ENCODE measurements around the gene AK9.
A peak's percentile ranks its signal among the peaks of the same experiment; 100 is the strongest.
"Not testable (repeated sequence)": the region's sequence is repeated elsewhere in the genome, so short reads cannot be mapped to it uniquely, and the experiment has no call there.

The AK9 gene

DNA sequence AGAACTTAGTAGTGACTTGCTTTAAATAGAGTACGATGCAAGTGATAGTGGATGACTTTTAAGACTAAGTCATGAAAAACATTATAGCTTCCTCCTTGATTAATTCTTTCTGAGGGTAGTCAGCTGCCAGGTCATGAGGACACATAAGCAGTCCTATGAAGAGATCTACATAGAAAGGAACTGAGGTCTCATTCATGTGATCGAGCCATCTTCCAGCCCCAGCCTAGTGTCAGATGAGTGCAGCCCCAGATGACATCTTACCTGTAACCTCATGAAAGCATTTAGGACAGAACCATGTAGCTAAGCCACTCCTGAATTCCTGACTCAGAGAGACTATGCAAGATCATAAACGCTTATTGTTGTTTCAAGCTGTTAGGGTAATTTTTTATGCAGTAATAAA lies 67.7 kb downstream of the AK9 start:
- DNase-seq (ENCODE audit: low spot score), result no peak

DNA sequence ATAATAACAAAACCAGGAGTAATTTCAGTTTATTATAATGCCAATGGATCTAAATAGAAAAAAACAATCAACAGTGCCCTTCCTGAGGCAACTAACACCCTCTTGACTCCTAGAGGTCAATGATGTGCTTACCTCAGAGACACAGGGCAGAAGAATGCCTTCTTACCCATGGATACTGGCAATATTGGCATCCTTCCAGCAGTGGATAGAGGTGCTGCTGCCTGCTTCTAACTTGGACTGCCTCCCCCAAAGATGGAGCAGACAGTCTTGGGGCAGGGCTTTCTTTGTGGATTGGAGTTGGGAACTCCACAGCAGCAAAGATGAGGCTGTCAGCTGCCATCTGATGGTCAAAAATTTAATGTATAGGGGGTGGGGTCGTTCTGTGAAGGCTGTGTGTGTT lies 78.7 kb downstream of the AK9 start:
- no peak for DNase-seq (ENCODE audit: low spot score)

DNA sequence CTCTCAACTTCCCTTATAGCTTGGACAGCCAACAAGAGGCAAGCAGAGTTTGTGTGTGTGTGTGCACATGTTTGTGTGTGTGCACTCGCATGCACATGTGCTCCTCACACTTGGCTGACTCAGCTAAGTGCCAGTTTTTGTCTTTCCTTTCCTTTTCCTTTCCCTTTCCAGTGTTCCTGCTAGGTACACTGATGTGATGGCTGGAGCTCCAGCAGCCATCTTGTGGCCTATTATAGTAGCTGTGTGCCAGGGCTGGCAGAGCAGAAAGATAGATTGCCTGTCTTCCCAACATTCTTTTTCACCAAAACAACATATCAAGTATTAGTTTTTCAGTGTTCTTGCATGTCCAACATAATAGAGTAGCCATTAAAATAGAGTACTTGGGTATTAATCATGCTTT lies 79.5 kb downstream of the AK9 start:
- DNase-seq (ENCODE audit: low spot score), result no peak

DNA sequence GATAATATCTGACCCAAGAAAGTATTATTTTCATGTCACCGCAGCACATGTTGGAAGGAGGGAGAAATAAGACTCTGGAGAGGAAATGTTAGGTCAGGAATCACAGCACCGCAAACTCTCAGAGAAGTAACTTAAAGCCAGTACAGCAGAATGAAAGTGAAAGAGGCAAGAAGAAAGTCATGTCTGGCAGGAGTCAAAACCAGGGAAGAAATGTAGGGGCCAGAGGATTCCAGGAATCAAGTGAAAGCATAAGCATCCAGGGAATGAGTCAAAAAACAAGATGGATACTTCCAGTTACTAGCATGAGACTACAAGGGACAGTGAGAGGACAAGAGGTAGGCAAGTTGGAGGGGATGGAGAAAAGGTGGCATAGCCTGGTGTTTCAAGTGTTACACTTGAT lies 80.4 kb downstream of the AK9 start:
- DNase-seq (ENCODE audit: low spot score), result no peak

DNA sequence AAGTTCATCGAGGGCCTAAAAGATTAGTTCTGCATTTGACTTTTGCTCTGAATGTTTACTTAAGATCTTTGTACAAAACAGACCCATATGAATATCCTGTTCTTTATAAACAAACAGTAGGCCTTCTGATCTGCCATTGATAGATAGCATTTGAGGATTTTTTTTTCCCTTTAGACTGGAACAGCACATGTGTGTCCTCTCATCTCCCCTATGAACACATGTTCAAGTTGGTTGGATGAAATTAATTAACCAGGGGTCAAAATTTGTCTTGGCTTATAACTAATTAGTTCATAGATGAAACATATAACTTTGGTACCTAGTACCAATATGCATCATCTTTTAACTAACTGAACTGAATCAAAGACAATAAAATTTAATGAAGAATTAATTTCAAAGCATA lies 81.3 kb downstream of the AK9 start:
- DNase-seq (ENCODE audit: low spot score), result no peak

DNA sequence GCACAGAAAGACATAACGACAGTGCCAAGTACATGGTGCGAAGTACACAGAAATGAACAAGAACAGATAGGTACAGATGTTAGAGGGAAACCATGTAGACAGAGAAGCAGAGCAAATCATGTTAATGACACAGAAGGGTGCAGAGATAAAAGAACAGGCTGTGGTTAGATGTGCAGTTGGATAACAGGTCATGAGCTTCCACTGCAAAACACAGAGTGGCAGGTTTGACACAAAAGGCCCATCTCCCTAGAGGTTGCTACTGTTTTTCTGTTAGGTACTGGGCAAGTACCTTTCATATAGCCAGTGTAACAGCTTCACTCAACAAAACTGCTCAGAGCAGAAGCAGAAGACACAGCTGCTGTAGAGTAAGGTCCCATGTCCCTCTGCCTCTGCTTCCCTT lies 84.6 kb downstream of the AK9 start:
- no peak for DNase-seq (ENCODE audit: low spot score)

DNA sequence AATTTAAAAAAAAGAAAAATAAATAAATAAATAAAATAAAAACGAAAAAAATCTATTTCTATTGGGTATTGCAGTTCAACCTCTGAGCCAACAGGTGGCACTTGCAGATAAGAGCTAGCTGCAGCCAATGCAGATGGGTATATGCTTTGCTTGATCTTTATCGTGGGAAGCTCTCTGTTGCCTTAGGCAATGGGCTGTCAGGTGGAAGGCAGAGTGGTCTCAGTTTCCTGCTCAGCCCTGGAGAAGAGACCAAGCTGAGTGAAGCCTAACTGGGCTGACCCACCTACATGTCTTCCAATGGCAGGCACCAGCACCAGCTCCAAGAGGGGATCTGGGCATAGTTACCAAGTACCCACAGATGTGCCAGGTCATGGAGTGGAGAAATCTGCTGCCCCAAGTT lies 95.0 kb downstream of the AK9 start:
- DNase-seq (ENCODE audit: low spot score), result no peak

DNA sequence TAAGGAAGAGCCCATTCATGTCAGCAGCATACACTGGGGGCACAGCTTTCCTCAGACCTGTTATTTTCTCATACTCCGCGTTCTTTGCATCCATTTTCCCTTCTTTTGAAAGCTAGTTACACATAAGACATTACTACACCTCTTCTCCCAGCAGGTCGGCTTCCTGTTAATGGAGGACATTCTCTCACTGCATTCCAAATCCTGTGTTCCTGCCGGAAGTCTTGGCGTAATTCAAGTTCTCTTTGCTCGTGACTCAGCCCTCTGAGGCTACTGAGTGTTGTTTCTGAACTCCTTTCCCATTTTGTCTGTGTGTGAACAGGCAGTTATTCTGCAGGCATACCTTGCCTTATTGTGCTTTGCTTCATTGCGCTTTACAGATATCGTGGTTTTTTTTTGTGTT lies 110.5 kb downstream of the AK9 start:
- DNase-seq (ENCODE audit: low spot score), result no peak

DNA sequence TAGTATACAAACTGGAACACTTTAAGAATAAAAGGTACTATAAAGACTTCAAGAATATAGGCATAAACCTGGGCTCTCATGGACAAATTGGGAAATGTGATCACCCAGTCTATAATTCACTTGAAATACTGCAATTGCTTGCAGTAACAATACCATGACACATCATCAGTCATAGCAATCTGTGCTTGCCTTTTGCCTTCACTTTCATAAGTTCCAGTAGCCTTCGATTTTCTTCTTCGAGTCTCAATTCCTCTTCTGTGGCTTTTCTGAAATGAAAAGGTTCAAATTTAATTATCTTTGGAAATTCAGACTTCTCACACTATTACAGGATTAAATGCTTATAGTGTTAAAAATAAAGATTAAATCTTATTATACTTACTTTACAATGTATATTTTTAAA lies 111.6 kb downstream of the AK9 start:
- no peak for DNase-seq (ENCODE audit: low spot score)

DNA sequence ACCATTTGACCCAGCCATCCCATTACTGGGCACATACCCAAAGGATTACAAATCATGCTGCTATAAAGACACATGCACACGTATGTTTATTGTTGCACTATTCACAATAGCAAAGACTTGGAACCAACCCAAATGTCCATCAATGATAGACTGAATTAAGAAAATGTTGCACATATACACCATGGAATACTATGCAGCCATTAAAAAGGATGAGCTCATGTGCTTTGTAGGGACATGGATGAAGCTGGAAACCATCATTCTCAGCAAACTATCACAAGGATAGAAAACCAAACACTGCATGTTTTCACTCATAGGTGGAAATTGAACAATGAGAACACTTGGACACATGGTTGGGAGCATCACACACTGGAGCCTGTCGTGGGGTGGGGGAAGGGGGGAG lies 121.1 kb downstream of the AK9 start:
- DNase-seq (ENCODE audit: low spot score), result not testable (repeated sequence)

DNA sequence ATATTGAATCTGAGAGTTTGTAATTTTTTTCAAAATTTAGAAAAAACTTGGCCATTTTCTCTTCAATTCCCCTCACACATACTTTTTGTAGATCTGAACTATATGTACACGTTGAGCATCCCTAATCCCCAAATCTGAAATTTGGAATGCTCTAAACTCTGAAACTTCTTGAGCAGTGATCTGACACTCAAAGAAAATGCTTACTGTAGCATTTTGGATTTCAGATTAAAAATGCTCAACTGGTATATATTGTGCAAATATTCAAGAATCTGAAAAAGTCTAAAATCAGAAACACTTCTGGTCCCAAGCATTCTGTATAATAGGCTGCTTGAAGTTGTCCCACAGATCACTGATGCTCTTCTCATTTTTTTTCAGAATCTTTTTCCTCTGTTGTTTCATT lies 129.2 kb downstream of the AK9 start:
- DNase-seq (ENCODE audit: low spot score), result no peak

DNA sequence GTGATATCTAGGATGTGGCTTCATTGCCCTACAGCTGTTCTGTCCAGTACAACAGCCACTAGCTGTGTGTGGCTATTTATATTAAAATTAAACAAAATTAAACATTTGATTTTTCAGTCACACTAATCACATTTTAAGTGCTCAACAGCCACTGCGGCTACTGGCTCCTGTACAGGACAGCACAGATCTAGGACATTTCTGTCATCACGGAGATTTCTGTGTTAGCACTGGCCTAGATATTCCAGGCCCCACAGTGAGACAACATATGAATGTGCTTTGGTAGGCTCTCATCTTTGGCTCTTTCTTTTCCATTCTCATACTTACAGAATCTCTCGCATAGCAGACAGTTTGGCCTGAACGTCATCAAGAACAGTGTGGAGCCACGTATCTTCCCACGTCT lies 159.6 kb downstream of the AK9 start:
- DNase-seq (ENCODE audit: low spot score), result no peak

DNA sequence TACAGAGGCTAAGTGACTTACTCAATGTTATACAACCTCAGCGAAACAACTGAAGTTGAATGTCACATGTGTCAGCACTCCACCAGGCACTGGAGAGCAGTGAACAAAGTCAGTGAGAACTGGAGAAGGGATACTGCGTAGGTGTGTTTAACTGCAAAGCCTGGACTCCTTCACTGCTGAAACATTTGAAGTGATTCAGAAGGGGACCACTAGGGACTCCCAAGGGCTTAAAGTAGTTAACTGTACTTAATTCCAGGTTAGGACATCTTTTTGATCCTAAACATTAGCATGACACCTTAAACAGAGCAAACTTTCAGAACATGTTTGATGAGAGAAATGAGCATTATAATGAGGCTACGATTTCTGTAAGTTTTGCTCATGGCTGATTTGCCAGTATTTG lies 163.0 kb downstream of the AK9 start:
- no peak for DNase-seq (ENCODE audit: low spot score)

DNA sequence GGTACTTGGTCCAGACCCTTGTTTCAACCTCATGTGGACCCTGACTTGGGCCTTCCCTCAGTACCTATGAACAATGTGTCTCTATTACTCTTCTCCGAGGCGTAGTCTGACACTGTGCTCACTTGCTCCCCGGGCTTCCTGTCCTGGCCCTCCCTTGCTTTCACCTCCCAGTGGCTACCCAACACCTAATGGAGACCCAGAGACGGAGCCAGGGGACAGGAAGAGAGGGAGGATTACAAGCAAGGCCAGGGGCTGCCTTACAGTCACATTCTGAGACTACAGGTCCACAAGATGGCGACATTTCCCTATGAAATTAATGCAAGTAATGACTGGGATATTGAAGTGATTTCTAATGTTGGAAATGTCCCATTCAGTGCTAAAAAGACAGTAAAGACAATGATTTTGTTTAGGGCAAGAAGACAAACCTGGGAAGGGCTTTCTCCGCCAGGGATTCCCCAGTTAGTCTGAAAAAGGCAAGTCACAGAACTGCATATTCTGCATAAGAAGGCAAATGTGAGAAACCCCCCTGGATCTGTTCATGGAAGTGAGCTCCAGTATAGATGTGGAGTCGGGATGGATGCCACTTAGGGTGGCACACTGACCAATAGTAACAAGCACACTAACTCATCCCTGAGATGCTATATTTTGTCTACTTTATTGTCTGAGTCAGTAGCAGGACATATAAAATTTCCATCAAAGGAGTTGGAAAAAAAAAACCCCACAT lies 163.9 kb downstream of the AK9 start:
- DNase-seq (ENCODE audit: low spot score), result peak; percentile 46

DNA sequence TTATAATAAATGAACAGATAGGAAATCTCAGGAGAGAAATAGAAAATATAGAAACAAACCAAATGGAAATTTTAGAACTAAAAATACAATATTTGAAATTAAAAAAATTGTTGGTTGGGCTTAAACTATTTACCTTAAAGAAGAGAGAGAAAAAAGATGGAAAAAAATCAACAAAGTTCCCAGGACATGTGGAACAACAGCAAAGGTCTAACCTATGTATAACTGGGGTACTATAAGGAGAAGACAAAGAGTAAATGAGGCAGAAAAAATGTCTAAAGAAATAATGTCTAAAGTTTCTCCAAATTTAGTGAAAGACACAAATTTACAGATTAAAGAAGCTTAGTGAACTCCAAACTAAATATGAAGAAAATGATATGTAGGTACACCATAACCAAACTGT lies 166.9 kb downstream of the AK9 start:
- DNase-seq (ENCODE audit: low spot score), result no peak

DNA sequence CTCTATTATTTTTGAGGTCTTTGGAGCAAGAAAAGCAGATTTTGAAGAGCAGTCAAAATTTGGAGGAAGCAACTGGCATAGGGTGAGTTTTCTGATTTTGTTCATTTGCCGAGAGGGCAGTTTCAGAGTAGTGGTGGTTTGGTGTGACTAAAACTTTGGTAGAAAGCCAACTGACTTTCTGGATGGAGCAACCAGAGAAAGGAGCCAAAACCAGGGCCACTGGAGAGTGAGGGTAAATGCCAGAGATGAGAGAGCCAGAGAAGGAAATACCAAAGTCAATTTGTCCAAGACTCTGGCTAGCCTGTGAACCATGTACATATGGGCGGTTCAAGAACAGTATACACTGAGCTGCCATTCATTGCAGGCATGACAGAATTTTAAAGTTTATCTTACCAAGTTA lies 167.5 kb downstream of the AK9 start:
- no peak for DNase-seq (ENCODE audit: low spot score)

DNA sequence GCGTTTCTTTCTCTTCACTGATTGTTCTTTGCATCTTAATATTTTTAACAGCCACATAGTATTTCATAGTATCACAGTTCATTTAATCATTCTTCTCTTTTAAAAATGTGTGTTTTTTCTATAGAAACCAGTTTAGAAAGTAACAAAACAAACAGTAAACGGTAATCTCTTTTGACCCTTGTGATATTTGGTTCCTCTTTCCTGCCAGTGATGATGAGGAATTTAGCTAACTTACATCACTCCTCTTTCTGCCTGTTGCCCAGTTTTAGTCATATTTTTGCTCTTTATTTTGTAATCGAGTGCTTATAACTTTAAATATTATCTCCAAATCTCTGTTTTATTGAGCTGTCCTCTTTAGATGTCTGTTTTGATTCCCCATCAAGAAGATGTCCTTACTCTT lies 169.9 kb downstream of the AK9 start:
- no peak for DNase-seq (ENCODE audit: low spot score)

DNA sequence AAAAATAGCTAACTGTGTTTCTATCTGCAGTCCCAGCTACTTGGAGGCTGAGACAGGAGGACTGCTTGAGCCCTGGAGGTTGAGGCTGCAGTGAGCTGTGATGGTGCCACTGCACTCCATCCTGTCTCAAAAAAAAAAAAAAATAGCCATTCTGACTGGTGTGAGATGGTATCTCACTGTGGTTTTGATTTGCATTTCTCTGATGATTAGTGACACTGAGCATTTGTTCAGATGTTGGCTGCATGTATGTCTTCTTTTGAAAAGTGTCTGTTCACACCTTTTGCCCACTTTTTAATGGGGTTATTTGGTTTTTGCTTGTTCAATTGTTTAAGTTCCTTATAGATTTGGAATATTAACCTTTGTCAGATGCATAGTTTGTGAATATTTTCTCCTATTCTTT lies 171.4 kb downstream of the AK9 start:
- not testable (repeated sequence) for DNase-seq (ENCODE audit: low spot score)

DNA sequence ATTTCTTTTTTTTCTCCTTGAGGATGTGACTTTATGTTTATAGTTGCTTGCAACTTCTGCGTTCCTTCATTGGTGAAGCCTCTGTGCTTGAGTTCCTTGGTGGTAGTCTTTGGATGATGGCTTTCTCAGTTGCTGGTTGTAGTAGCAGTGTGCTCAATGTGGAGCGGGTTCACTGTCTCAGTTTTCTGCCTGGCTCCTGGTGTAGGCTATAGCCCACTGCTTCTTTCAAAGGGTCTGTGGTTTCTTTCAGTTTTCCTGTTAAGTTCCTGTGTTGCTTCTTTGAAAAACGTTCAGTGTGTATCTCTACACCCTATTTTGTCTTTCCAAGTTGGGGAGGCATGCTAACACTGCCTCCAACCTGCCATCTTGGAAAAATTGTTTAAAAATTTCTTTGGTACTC lies 174.1 kb downstream of the AK9 start:
- DNase-seq (ENCODE audit: low spot score), result no peak

DNA sequence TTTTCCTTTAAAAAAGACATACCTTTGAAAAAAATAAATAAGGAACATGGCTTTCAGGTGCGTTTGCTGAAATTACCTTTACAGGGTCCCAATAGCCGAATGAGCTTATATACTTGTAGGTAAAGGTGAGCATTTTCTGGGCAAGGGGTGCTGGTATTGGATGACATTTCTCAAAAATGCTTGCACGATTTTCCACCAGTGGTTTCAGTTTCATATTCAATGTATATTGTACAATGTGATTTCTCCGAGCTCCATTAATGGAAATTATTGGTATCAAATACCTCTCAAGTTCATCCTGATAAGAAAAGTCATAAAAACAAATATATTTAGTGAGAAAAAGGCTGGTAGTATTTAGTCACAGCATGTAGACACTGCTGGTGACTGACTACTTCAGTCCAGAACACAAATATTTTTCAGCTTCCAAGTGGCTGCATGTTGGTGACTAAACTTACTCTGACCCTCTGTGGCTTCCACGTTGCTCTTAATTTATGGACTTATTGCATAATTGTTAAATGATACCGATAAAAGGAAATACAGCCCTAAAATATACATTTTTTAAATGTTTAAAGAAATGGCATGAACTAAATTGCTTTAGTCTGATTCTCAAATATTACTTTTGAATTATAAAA lies 175.1 kb downstream of the AK9 start:
- no peak for DNase-seq (ENCODE audit: low spot score)

DNA sequence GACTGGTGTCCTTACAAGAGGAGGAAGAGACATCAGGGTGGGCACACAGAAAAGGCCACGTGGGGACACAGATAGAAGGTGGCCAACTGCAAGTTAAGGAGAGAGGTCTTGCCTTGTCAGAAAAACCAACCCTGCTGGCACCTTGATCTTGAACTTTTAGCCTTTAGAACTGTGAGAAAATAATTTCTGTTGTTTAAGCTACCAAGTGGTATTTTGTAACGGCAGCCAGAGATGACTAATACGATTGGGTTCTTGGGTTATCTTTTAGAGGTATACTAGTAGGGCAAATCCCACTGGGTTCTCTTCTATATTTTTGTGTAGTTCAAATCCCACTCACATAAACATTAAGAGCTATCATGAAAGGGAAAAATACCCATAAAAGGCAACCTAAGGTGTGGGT lies 176.1 kb downstream of the AK9 start:
- no peak for DNase-seq (ENCODE audit: low spot score)

DNA sequence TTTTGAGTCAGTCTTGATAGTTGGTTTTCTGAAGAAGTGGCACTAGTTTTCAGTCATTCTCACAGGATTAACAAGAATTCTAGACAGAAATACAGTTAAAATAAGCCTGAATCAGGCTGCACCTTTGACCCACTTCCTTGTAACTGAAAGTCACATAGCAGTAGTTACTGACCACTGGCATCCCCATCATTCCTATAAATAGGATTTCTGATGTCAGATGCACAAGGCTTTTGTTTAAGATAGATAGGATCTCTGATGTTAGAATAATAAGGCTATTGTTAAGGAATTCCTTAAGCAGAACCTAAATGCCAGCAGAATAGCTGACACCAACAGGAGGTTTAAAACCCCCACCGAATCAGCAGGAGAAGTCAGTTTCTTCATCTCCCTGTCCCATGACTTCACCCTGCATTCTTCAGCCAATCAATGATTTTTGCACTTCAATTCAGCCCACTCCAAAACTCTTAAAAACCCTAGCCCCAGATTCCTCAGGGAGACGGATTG lies 177.4 kb downstream of the AK9 start:
- no peak for DNase-seq (ENCODE audit: low spot score)

DNA sequence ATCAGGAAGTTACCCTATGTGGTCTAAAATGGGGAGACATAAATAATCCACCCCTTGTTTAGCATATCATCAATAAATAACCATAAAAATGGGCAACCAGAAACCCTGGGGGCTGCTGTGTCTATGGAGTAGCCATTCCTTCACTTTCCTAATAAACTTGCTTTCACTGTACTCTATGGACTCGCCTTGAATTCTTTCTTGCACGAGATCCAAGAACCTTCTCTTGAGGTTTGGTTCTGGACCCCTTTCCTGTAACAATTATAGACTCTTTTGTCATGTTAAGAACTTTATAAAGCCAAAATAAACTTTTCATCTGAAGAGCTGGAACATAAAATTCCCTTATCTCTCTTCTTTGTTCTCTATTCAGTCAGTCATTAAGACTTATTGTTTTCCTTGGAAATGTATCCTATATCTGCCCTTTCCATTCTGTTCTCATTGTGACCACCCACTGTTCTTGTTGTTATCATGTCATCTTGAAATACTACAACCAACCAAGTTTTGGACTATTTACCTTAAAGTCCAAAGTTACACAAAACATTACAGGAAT lies 178.7 kb downstream of the AK9 start:
- no peak for DNase-seq (ENCODE audit: low spot score)

DNA sequence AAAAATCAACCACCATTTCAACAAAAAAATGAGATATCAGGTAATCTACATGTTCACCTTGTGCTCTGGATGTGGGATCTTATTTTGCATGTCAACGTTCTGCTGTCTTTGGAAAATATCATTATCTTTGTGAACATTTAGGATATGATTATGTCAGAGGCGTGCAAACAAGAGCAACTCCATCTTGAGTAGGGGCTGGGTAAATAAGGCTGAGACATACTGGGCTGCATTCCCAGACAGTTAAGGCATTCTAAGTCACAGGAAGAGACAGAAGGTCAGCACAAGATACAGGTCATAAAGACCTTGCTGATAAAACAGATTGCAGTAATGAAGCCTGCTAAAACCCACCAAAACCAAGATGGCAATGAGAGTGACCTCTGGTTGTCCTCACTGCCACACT lies 179.2 kb downstream of the AK9 start:
- DNase-seq (ENCODE audit: low spot score), result no peak
